Endodermal cell (in vitro differentiated cells): Measurements from ENCODE around the gene DGKH. TPM values are rescaled to one million over a fixed set of nuclear protein-coding genes. Genes with fewer than 3 reads are reported as not detected.

Experiments
- DNase-seq: peaks from one replicate; pipeline ENCODE4 v3.0.0-alpha.2; 2017
- H3K27ac ChIP-seq: 2 replicates; pipeline ENCODE4 v1.5.1; 2013; ENCODE audit warnings: mild to moderate bottlenecking, low read depth, low read length, moderate library complexity
- H3K27me3 ChIP-seq: 2 replicates; pipeline ENCODE4 v1.6.1; 2013; ENCODE audit warnings: mild to moderate bottlenecking, low read length, moderate library complexity; ENCODE audit not compliant: insufficient read depth, control insufficient read depth, poor library complexity, severe bottlenecking
- H3K36me3 ChIP-seq: 2 replicates; pipeline ENCODE4 v1.7.0; 2013; ENCODE audit warnings: mild to moderate bottlenecking, low read length, moderate library complexity; ENCODE audit not compliant: control insufficient read depth, insufficient read depth
- H3K4me1 ChIP-seq: one replicate; pipeline ENCODE4 v1.7.0; 2013; ENCODE audit warnings: low read length; ENCODE audit not compliant: control insufficient read depth, insufficient read depth
- H3K4me3 ChIP-seq: 2 replicates; pipeline ENCODE4 v1.5.1; 2013; ENCODE audit warnings: mild to moderate bottlenecking, low read length, moderate library complexity
- H3K9ac ChIP-seq: 2 replicates; pipeline ENCODE4 v1.6.1; 2013; ENCODE audit warnings: mild to moderate bottlenecking, low read length, moderate library complexity; ENCODE audit not compliant: poor library complexity, severe bottlenecking; ENCODE audit errors: extremely low read depth
- H3K9me3 ChIP-seq: 2 replicates; pipeline ENCODE4 v1.6.1; 2013; ENCODE audit warnings: mild to moderate bottlenecking, low read length, moderate library complexity; ENCODE audit not compliant: control insufficient read depth
- H3K27ac Mint-ChIP-seq: 2 replicates; pipeline ENCODE4 v1.8.0; 2020; ENCODE audit warnings: mixed read lengths
- H3K27me3 Mint-ChIP-seq: 2 replicates; pipeline ENCODE4 v1.8.0; 2021; ENCODE audit warnings: mild to moderate bottlenecking, mixed read lengths; ENCODE audit not compliant: insufficient read depth
- H3K36me3 Mint-ChIP-seq: 2 replicates; pipeline ENCODE4 v1.8.0; 2020; ENCODE audit warnings: low read depth, mixed read lengths
- H3K4me1 Mint-ChIP-seq: 2 replicates; pipeline ENCODE4 v1.8.0; 2020; ENCODE audit warnings: mixed read lengths
- H3K4me3 Mint-ChIP-seq: 2 replicates; pipeline ENCODE4 v1.8.0; 2020; ENCODE audit warnings: mild to moderate bottlenecking, moderate library complexity, mixed read lengths
- H3K9me3 Mint-ChIP-seq: 2 replicates; pipeline ENCODE4 v1.8.0; 2020; ENCODE audit warnings: mild to moderate bottlenecking, mixed read lengths
- WGBS, 2 experiments: methylation state at CpG; one replicate each; pipeline versions ENCODE4 v1.1.5 to v1.1.7; 2013; ENCODE audit warnings: missing lambda C conversion rate in 2 of 2, mixed read lengths in 1 of 2; ENCODE audit not compliant: insufficient coverage in 1 of 2, insufficient read length in 1 of 2; 5-methylcytosine and 5-hydroxymethylcytosine counted together
- total RNA-seq, 2 donors: library from RNA; stranded (reverse); fragmentation: NEBNext Ultra II Directional in 1 of 2; extraction: Animal tissue kit (Norgen Biotek cat#: 25700) in 1 of 2; gene quantifications; 2 replicates in 1 of 2; 3 replicates in 1 of 2; pipeline ENCODE4 v1.2.1, GENCODE V29; 2021
- TF ChIP-seq, protein P1 (sequence below): fragments of 200-600 bp; sonication (generic); conservative IDR thresholded peaks from 2 replicates; pipeline ENCODE4 v1.5.0; 2021; ENCODE audit warnings: antibody characterized with exemption, mild to moderate bottlenecking

The DGKH gene
- total RNA-seq, 2 donors from 2014 or later = 7.1 to 11.5 TPM

GRCh38 chr13:42277618-42278276, 229.3 kb downstream of the DGKH start:
- Mint-ChIP-seq H3K4me1 (peaks cover 14% of the 10 kb centered on the region), H3K9me3 (no peaks in the 10 kb centered on the region), H3K4me3 (no peak overlapping the region), H3K27ac (no peak overlapping the region), H3K27me3 (no peaks in the 10 kb centered on the region), H3K36me3 (no peaks in the 10 kb centered on the region)
- no peak overlapping the region for H3K9ac ChIP-seq
- H3K4me1 ChIP-seq = peaks cover 2% of the 10 kb centered on the region
- H3K27me3 ChIP-seq = no peaks in the 10 kb centered on the region
- DNase-seq = no peak
- H3K9me3 ChIP-seq = no peaks in the 10 kb centered on the region
- TF ChIP-seq, protein P1, sequence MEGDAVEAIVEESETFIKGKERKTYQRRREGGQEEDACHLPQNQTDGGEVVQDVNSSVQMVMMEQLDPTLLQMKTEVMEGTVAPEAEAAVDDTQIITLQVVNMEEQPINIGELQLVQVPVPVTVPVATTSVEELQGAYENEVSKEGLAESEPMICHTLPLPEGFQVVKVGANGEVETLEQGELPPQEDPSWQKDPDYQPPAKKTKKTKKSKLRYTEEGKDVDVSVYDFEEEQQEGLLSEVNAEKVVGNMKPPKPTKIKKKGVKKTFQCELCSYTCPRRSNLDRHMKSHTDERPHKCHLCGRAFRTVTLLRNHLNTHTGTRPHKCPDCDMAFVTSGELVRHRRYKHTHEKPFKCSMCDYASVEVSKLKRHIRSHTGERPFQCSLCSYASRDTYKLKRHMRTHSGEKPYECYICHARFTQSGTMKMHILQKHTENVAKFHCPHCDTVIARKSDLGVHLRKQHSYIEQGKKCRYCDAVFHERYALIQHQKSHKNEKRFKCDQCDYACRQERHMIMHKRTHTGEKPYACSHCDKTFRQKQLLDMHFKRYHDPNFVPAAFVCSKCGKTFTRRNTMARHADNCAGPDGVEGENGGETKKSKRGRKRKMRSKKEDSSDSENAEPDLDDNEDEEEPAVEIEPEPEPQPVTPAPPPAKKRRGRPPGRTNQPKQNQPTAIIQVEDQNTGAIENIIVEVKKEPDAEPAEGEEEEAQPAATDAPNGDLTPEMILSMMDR = no peak
- H3K4me3 ChIP-seq = no peak overlapping the region
- no peaks in the 10 kb centered on the region for H3K36me3 ChIP-seq
- H3K27ac ChIP-seq = no peak overlapping the region
- WGBS, 2 experiments = 96 to 100% methylated on average over 2 to 7 of the region's 7 CpGs

GRCh38 chr13:42279080-42279479, 230.6 kb downstream of the DGKH start:
- no peaks in the 10 kb centered on the region for H3K27me3 ChIP-seq
- H3K36me3 ChIP-seq = no peaks in the 10 kb centered on the region
- no peak overlapping the region for H3K4me3 ChIP-seq
- peaks cover 6% of the 10 kb centered on the region for H3K4me1 ChIP-seq
- H3K9me3 ChIP-seq = no peaks in the 10 kb centered on the region
- peaks cover 22% of the 10 kb centered on the region for H3K4me1 Mint-ChIP-seq
- H3K9me3 Mint-ChIP-seq = no peaks in the 10 kb centered on the region
- no peak overlapping the region for H3K27ac Mint-ChIP-seq
- H3K4me3 Mint-ChIP-seq = no peak overlapping the region
- no peak for DNase-seq
- H3K27ac ChIP-seq = no peak overlapping the region
- WGBS, 2 experiments = 89 to 92% methylated on average over 5 to 6 of the region's 6 CpGs
- no peak overlapping the region for H3K9ac ChIP-seq
- no peaks in the 10 kb centered on the region for H3K27me3 Mint-ChIP-seq
- TF ChIP-seq, protein P1 = no peak
- H3K36me3 Mint-ChIP-seq = no peaks in the 10 kb centered on the region

DNA sequence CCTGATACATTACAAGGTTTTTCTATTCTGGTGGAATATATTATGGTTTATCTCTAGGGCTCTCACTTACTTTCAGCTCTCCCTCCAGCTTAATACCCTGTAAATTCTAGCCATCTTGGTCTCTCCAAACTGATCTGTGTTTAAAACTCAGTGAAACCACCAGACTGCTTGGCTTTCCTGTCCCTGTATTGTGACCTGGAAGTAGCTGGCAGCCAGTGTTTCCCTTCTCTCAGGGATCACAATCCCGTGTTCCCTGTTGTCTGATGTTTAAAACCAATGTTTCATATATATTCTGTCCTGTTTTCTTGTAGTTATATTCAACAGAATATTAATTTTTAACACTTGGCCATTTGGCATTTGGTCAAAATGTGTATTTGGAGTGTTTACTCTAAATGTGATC, 231.5 kb downstream of the DGKH start:
- H3K9me3 Mint-ChIP-seq = no peaks in the 10 kb centered on the region
- Histone ChIP-seq H3K36me3 (no peaks in the 10 kb centered on the region), H3K9ac (no peak overlapping the region), H3K4me1 (peaks cover 9% of the 10 kb centered on the region), H3K27ac (no peak overlapping the region), H3K4me3 (no peak overlapping the region), H3K9me3 (no peaks in the 10 kb centered on the region), H3K27me3 (no peaks in the 10 kb centered on the region)
- H3K4me3 Mint-ChIP-seq = no peak overlapping the region
- no peaks in the 10 kb centered on the region for H3K27me3 Mint-ChIP-seq
- no peaks in the 10 kb centered on the region for H3K36me3 Mint-ChIP-seq
- TF ChIP-seq, protein P1 = no peak
- no peak overlapping the region for H3K27ac Mint-ChIP-seq
- 57% methylated on average over 1 of the region's 1 CpG; no CpG with 5 or more reads in 1 of the 2 experiments for WGBS, 2 experiments
- no peak for DNase-seq
- H3K4me1 Mint-ChIP-seq = peaks cover 21% of the 10 kb centered on the region
